B cell (primary cell): ENCODE results near the gene PSEN1. TPM values are rescaled to one million over a fixed set of nuclear protein-coding genes. Genes with fewer than 3 reads are reported as not detected.

ENCODE experiments used
- ATAC-seq: fragments of 200-7000 bp; cut with Tn5 transposase; one replicate; pipeline ENCODE4 v1.10.0; 2021; ENCODE audit warnings: low read depth, mild to moderate bottlenecking, moderate number of reproducible peaks, moderate library complexity
- CTCF ChIA-PET: fragments of 350-600 bp; sonication (Branson Sonifier 250); formaldehyde crosslinking; loops from one replicate; lab custom pipeline; 2021; ENCODE audit warnings: antibody characterized with exemption, inconsistent platforms; lab: Charles Lee
- POLR2A ChIA-PET: fragments of 350-600 bp; sonication (Branson Sonifier 250); formaldehyde crosslinking; loops from one replicate; lab custom pipeline; 2021; ENCODE audit warnings: antibody characterized with exemption; lab: Charles Lee
- DNase-seq: peaks from one replicate; pipeline ENCODE4 v3.0.0; 2013
- H2AFZ ChIP-seq: 2 replicates; pipeline ENCODE4 v1.6.1; 2012; ENCODE audit warnings: mild to moderate bottlenecking, low read depth, low read length; ENCODE audit not compliant: insufficient read depth, poor library complexity, severe bottlenecking
- H3K27ac ChIP-seq, 2 donors: 1 replicate in 1 of 2; 2 replicates in 1 of 2; pipeline ENCODE4 v1.5.1; 2012 to 2013; ENCODE audit warnings: low read length in 2 of 2, mild to moderate bottlenecking in 2 of 2, moderate library complexity in 1 of 2
- H3K27me3 ChIP-seq, 4 experiments: fragments of 200-600 bp in 1 of 4; sonication (generic) in 1 of 4; replicated peaks in 1 of 4; 1 replicate in 2 of 4; 2 replicates in 2 of 4; pipeline versions ENCODE4 v1.6.1 to v1.7.0; 2013 to 2016; ENCODE audit warnings: low read length in 3 of 4, mild to moderate bottlenecking in 2 of 4, mixed read lengths in 1 of 4, moderate library complexity in 1 of 4; ENCODE audit not compliant: insufficient read depth in 4 of 4, control insufficient read depth in 3 of 4; ENCODE audit errors: control extremely low read depth in 1 of 4
- H3K36me3 ChIP-seq, 2 experiments: replicated peaks in 1 of 2; 1 replicate in 1 of 2; 2 replicates in 1 of 2; pipeline versions ENCODE4 v1.6.1 to v1.7.1; 2013; ENCODE audit warnings: low read length in 1 of 2; ENCODE audit not compliant: insufficient read depth in 2 of 2, control insufficient read depth in 1 of 2; ENCODE audit errors: control extremely low read depth in 1 of 2, extremely low read depth in 1 of 2
- H3K4me1 ChIP-seq, 2 donors: fragments of 200-600 bp in 1 of 2; sonication (generic) in 1 of 2; 1 replicate in 1 of 2; 2 replicates in 1 of 2; pipeline versions ENCODE4 v1.5.1 to v1.6.1; 2013 to 2017; ENCODE audit warnings: low read length in 2 of 2; ENCODE audit not compliant: control insufficient read depth in 2 of 2, insufficient read depth in 2 of 2
- H3K4me2 ChIP-seq: replicated peaks from 2 replicates; pipeline ENCODE3; 2012; ENCODE audit warnings: mild to moderate bottlenecking, low read depth, low read length; ENCODE audit not compliant: poor library complexity, severe bottlenecking
- H3K4me3 ChIP-seq, 5 experiments: fragments of 200-600 bp in 1 of 5; sonication (generic) in 1 of 5; 1 replicate in 3 of 5; 2 replicates in 2 of 5; pipeline versions ENCODE4 v1.5.1 to v1.7.0; 2011 to 2016; ENCODE audit warnings: low read length in 4 of 5, mild to moderate bottlenecking in 4 of 5, low read depth in 2 of 5, control low read depth in 1 of 5, moderate library complexity in 1 of 5; ENCODE audit not compliant: insufficient read depth in 1 of 5; ENCODE audit errors: control extremely low read depth in 1 of 5, extremely low read depth in 1 of 5
- H3K79me2 ChIP-seq: fragments of 200-600 bp; sonication (generic); one replicate; pipeline ENCODE4 v1.6.0; 2016; ENCODE audit warnings: low read length; ENCODE audit not compliant: control insufficient read depth, insufficient read depth
- H3K9ac ChIP-seq: fragments of 200-600 bp; sonication (generic); 2 replicates; pipeline ENCODE4 v1.6.1; 2017; ENCODE audit warnings: mild to moderate bottlenecking, low read length, moderate library complexity
- H3K9me3 ChIP-seq, 3 donors: one replicate each; pipeline versions ENCODE4 v1.6.1 to v1.7.1; 2013; ENCODE audit warnings: low read length in 2 of 3; ENCODE audit not compliant: control insufficient read depth in 2 of 3, insufficient read depth in 1 of 3; ENCODE audit errors: control extremely low read depth in 1 of 3
- H4K20me1 ChIP-seq: 2 replicates; pipeline ENCODE4 v1.6.0; 2012; ENCODE audit warnings: mild to moderate bottlenecking, low read length; ENCODE audit not compliant: insufficient read depth, control insufficient read depth, poor library complexity, severe bottlenecking
- H3K27ac Mint-ChIP-seq: one replicate; pipeline ENCODE4 v1.8.0; 2021; ENCODE audit warnings: mixed read lengths
- H3K27me3 Mint-ChIP-seq: one replicate; pipeline ENCODE4 v1.8.0; 2021; ENCODE audit warnings: mixed read lengths
- H3K4me1 Mint-ChIP-seq: one replicate; pipeline ENCODE4 v1.8.0; 2021; ENCODE audit warnings: mixed read lengths
- H3K4me3 Mint-ChIP-seq: one replicate; pipeline ENCODE4 v1.8.0; 2021; ENCODE audit warnings: mixed read lengths
- H3K9me3 Mint-ChIP-seq: one replicate; pipeline ENCODE4 v1.8.0; 2022; ENCODE audit warnings: mixed read lengths; ENCODE audit not compliant: insufficient read depth
- CTCF ChIP-seq: fragments of 200-600 bp; IDR thresholded peaks from one replicate; pipeline ENCODE4 v1.8.0; 2022; ENCODE audit warnings: antibody characterized with exemption, mild to moderate bottlenecking
- EZH2 ChIP-seq: IDR thresholded peaks from 2 replicates; pipeline ENCODE4 v1.6.1; 2012; ENCODE audit warnings: borderline replicate concordance, low read depth, mild to moderate bottlenecking, moderate library complexity, low read length; ENCODE audit not compliant: insufficient read depth, poor library complexity, severe bottlenecking
- WGBS: methylation state at CpG from one replicate; pipeline ENCODE4 v1.1.5; 2013; ENCODE audit warnings: missing lambda C conversion rate; ENCODE audit not compliant: insufficient coverage; 5-methylcytosine and 5-hydroxymethylcytosine counted together
- intact Hi-C: fragments of 100-400 bp; cut with micrococcal nuclease; formaldehyde crosslinking; loops from one replicate; pipeline ENCODE4 v1.10.0; 2022
- polyA plus RNA-seq: library from polyadenylated mRNA; depleted of rRNA; stranded (reverse); fragments of >200 nt; gene quantifications from 2 replicates; pipeline ENCODE4 v1.2.3, GENCODE V29; 2012
- total RNA-seq, 2 donors: library from RNA; stranded (reverse); fragments of 120-200 nt in 1 of 2; gene quantifications; 1 replicate in 1 of 2; 2 replicates in 1 of 2; pipeline versions ENCODE4 v1.2.3 to v1.2.4, GENCODE V29; 2013 to 2022

PSEN1 gene
- total and polyA plus RNA-seq, 2 donors (not counting 1 experiment from before 2014, with no cell fraction given) = 10.2 to 75.9 TPM

GRCh38 chr14:73116079-73116665 is 20.1 kb upstream of the PSEN1 start:
- WGBS = 100% methylated on average over 5 of the region's 6 CpGs

More at GRCh38 chr14:73116079-73116665, 20.1 kb upstream of the PSEN1 start:
- Mint-ChIP-seq H3K9me3 (no peaks in the 10 kb centered on the region), H3K4me3 (no peak overlapping the region), H3K27me3 (no peaks in the 10 kb centered on the region), H3K4me1 (no peaks in the 10 kb centered on the region), H3K27ac (no peak overlapping the region)
- no peak for TF ChIP-seq CTCF
- no peak for TF ChIP-seq EZH2
- H4K20me1 ChIP-seq = peaks cover 8% of the 10 kb centered on the region
- no peak overlapping the region for H3K27ac ChIP-seq
- ChIA-PET CTCF (no interaction called here), POLR2A (no interaction called here)
- H3K9me3 ChIP-seq = no peaks in the 10 kb centered on the region
- ATAC-seq (no peak), DNase-seq (no peak)
- H3K36me3 ChIP-seq = peaks cover 22 to 85% of the 10 kb centered on the region in 2 experiments
- H2AFZ ChIP-seq = no peak overlapping the region
- H3K27me3 ChIP-seq = no peaks in the 10 kb centered on the region
- intact Hi-C loops = no loop called here
- H3K4me1 ChIP-seq = no peaks in the 10 kb centered on the region
- no peak overlapping the region for H3K9ac ChIP-seq
- H3K4me2 ChIP-seq = no peak overlapping the region
- H3K79me2 ChIP-seq = no peaks in the 10 kb centered on the region
- no peak overlapping the region for H3K4me3 ChIP-seq
